Endothelial cell of umbilical vein (primary cell): Measurements from ENCODE around the gene TEX29. TPM values are rescaled to one million over a fixed set of nuclear protein-coding genes. Genes with fewer than 3 reads are reported as not detected.

Experiments
- BruUV-seq: library from RNA; stranded (reverse); fragments of 400-500 nt; replicated peaks from 2 replicates; lab custom pipeline; 2021; lab: Mats Ljungman, UMichigan
- CTCF ChIA-PET: fragments of 300-600, 350-600 bp; sonication (Branson Sonifier 250); formaldehyde crosslinking; loops from one replicate; lab custom pipeline; 2021; ENCODE audit warnings: antibody characterized with exemption, inconsistent platforms; lab: Charles Lee
- POLR2A ChIA-PET: fragments of 300-600, 350-600 bp; sonication (Branson Sonifier 250); formaldehyde crosslinking; loops from one replicate; lab custom pipeline; 2021; ENCODE audit warnings: antibody characterized with exemption, inconsistent platforms; lab: Charles Lee
- DNase-seq: peaks from one replicate; pipeline ENCODE4 v3.0.0-alpha.2; 2011; ENCODE audit warnings: low read depth, low spot score
- FAIRE-seq: peaks from 2 replicates; lab custom pipeline; 2011; peaks lifted over from hg19 to GRCh38; lab: Jason Lieb, UNC
- H2AFZ ChIP-seq: 2 replicates; pipeline ENCODE4 v1.6.0; 2012; ENCODE audit warnings: low read depth, low read length, control low read depth, inconsistent platforms
- H3K27ac ChIP-seq: 2 replicates; pipeline ENCODE4 v1.5.1; 2011; ENCODE audit warnings: low read depth, mild to moderate bottlenecking, control low read depth, low read length, moderate library complexity; ENCODE audit not compliant: insufficient read depth
- H3K27me3 ChIP-seq, 2 experiments: 2 replicates each; pipeline versions ENCODE4 v1.6.0 to v1.6.1; 2011; ENCODE audit warnings: low read length in 2 of 2, mixed read lengths in 1 of 2; ENCODE audit not compliant: control insufficient read depth in 2 of 2, insufficient read depth in 2 of 2
- H3K36me3 ChIP-seq, 2 experiments: 2 replicates in 1 of 2; 3 replicates in 1 of 2; pipeline ENCODE4 v1.5.1; 2011; ENCODE audit warnings: low read length in 2 of 2, mild to moderate bottlenecking in 1 of 2, moderate library complexity in 1 of 2; ENCODE audit not compliant: control insufficient read depth in 2 of 2, insufficient read depth in 2 of 2; ENCODE audit errors: extremely low read depth in 1 of 2
- H3K4me1 ChIP-seq: 3 replicates; pipeline ENCODE4 v1.5.1; 2011; ENCODE audit warnings: mild to moderate bottlenecking, low read length; ENCODE audit not compliant: control insufficient read depth, insufficient read depth; ENCODE audit errors: extremely low read depth
- H3K4me2 ChIP-seq: 2 replicates; pipeline ENCODE4 v1.6.1; 2011; ENCODE audit warnings: low read length, control low read depth, mixed read lengths; ENCODE audit not compliant: insufficient read depth
- H3K4me3 ChIP-seq, 3 experiments: fragments of 200-600 bp in 1 of 3; sonication (generic), shearing (Covaris generic) in 1 of 3; replicated peaks in 1 of 3; 2 replicates each; pipeline ENCODE4 v1.5.1; 2011 to 2016; ENCODE audit warnings: control low read depth in 3 of 3, low read length in 3 of 3, mild to moderate bottlenecking in 2 of 3, inconsistent platforms in 1 of 3, low read depth in 1 of 3, moderate library complexity in 1 of 3; ENCODE audit not compliant: insufficient read depth in 1 of 3
- H3K79me2 ChIP-seq: 2 replicates; pipeline ENCODE4 v1.6.0; 2012; ENCODE audit warnings: low read length, inconsistent platforms; ENCODE audit not compliant: control insufficient read depth, insufficient read depth
- H3K9ac ChIP-seq: replicated peaks from 2 replicates; pipeline ENCODE3; 2011; ENCODE audit warnings: low read length, control low read depth; ENCODE audit not compliant: insufficient read depth; ENCODE audit errors: extremely low read depth
- H3K9me1 ChIP-seq: replicated peaks from 3 replicates; pipeline ENCODE4 v1.6.0; 2011; ENCODE audit warnings: mild to moderate bottlenecking, low read length; ENCODE audit not compliant: control insufficient read depth, insufficient read depth; ENCODE audit errors: extremely low read depth
- H3K9me3 ChIP-seq: replicated peaks from 2 replicates; pipeline ENCODE4 v1.5.1; 2012; ENCODE audit warnings: low read length, inconsistent platforms; ENCODE audit not compliant: control insufficient read depth, insufficient read depth
- H4K20me1 ChIP-seq: replicated peaks from 2 replicates; pipeline ENCODE3; 2011; ENCODE audit warnings: mild to moderate bottlenecking, low read length; ENCODE audit not compliant: control insufficient read depth, insufficient read depth; ENCODE audit errors: extremely low read depth
- CTCF ChIP-seq, 2 donors: IDR thresholded peaks; 1 replicate in 1 of 2; 2 replicates in 1 of 2; pipeline ENCODE4 v1.5.1; 2011; ENCODE audit warnings: low read length in 2 of 2, mild to moderate bottlenecking in 2 of 2, moderate library complexity in 2 of 2, control low read depth in 1 of 2, inconsistent platforms in 1 of 2, low read depth in 1 of 2; ENCODE audit not compliant: insufficient read depth in 1 of 2; ENCODE audit errors: extremely low read depth in 1 of 2
- EZH2 ChIP-seq: IDR thresholded peaks from 2 replicates; pipeline ENCODE4 v1.6.1; 2012; ENCODE audit warnings: borderline replicate concordance, low read depth, mild to moderate bottlenecking, moderate library complexity, low read length, inconsistent platforms; ENCODE audit not compliant: severe bottlenecking
- FOS ChIP-seq: IDR thresholded peaks from 2 replicates; pipeline ENCODE4 v1.6.1; 2011; ENCODE audit warnings: mild to moderate bottlenecking, low read length, moderate library complexity, borderline replicate concordance; ENCODE audit not compliant: insufficient read depth
- GATA2 ChIP-seq: IDR thresholded peaks from 2 replicates; pipeline ENCODE4 v1.7.0; 2011; ENCODE audit warnings: low read depth, mild to moderate bottlenecking, moderate library complexity, mixed read lengths, low read length; ENCODE audit not compliant: insufficient read length, insufficient read depth
- MAX ChIP-seq: IDR thresholded peaks from 2 replicates; pipeline ENCODE4 v1.6.1; 2011; ENCODE audit not compliant: insufficient read depth, insufficient read length
- MYC ChIP-seq: IDR thresholded peaks from one replicate; pipeline ENCODE4 v1.6.1; 2011; ENCODE audit warnings: mild to moderate bottlenecking, low read depth, low read length
- POLR2A ChIP-seq: IDR thresholded peaks from 2 replicates; pipeline ENCODE4 v1.6.1; 2012; ENCODE audit warnings: low read depth, mild to moderate bottlenecking, control low read depth, low read length
- POLR2AphosphoS5 ChIP-seq: IDR thresholded peaks from 2 replicates; pipeline ENCODE4 v1.6.1; 2012; ENCODE audit warnings: low read depth, mild to moderate bottlenecking, control low read depth, low read length, moderate library complexity; ENCODE audit not compliant: insufficient read depth
- dilution Hi-C: fragments of 300-500 bp; cut with MboI; formaldehyde crosslinking; loops from one replicate; pipeline ENCODE4 v1.15.0; 2019; ENCODE audit warnings: low sequenced_read_pairs; ENCODE audit not compliant: extremely low pct_ligation_motif_present
- intact Hi-C: fragments of 100-400 bp; cut with micrococcal nuclease; formaldehyde crosslinking; loops from one replicate; pipeline ENCODE4 v1.10.0; 2022
- polyA plus RNA-seq, 4 experiments: library from polyadenylated mRNA; depleted of rRNA in 3 of 4; stranded (reverse) in 3 of 4; unstranded in 1 of 4; fragments of >200 nt; gene quantifications; 2 replicates each; pipeline versions ENCODE4 v1.2.1 to v1.2.3, GENCODE V29; 2011 to 2012; ENCODE audit warnings: missing spikeins in 1 of 4
- total RNA-seq: library from RNA; stranded (reverse); gene quantifications from 2 replicates; pipeline ENCODE4 v1.2.3, GENCODE V29; 2021

TEX29 gene
- total and polyA plus RNA-seq, 2 donors (not counting 3 experiments of a cell fraction or from before 2014, with no cell fraction given), result 0.44 TPM; not detected in 1

- Histone ChIP-seq H3K27me3 (no peaks in the 10 kb centered on the region), H3K27ac (no peak overlapping the region), H3K79me2 (no peaks in the 10 kb centered on the region), H4K20me1 (no peaks in the 10 kb centered on the region), H3K4me1 (no peaks in the 10 kb centered on the region), H3K36me3 (peaks cover 33 to 47% of the 10 kb centered on the region in 2 experiments), H3K4me2 (no peak overlapping the region), H3K4me3 (no peak overlapping the region), H3K9me1 (no peaks in the 10 kb centered on the region), H3K9me3 (no peaks in the 10 kb centered on the region), H2AFZ (no peak overlapping the region), H3K9ac (no peak overlapping the region)
- FAIRE-seq, result no peak
- intact Hi-C loops (no loop called here), dilution Hi-C loops (no loop called here)
- ChIA-PET CTCF (no interaction called here), POLR2A (no interaction called here)
- no TSS peak for BruUV-seq
- DNase-seq, result no peak
- TF ChIP-seq FOS (no peak), MYC (no peak), CTCF (IDR thresholded peaks at IDR 0.05; ENCODE audit: extremely low read depth in 1 of 2, insufficient read depth in 1 of 2, low read depth in 1 of 2, low read length in 2 of 2) (no peak)
Observed at GRCh38 chr13:111303559-111303958, 16.9 kb upstream of the TEX29 start.

DNA sequence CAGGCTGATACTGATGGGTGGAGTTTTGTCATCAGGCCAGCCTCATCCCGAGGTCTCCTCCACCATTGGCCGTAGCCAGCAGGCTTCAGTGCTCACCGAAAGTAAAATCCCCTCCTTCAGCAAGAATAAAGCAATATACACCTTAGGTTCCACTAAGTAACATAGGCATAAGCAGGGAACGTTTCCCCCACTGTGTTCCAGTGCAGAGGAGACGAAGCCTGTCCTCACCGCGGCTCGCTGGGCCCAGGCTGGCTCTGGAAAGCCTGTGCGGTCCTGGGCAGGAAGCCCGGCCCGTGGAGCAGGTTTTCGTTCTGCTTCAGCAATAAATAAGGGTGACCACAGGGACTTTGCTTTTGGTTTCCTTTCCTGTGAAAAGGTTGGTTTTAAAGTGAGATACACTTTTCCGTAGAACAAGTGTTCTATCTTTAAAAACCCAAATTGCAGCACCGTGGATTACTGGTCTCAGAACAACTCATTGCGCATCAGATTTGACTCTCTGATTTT, 16.3 kb upstream of the TEX29 start:
- ChIA-PET CTCF (no interaction called here), POLR2A (no interaction called here)
- Histone ChIP-seq H3K9me1 (no peaks in the 10 kb centered on the region), H3K9ac (no peak overlapping the region), H3K4me3 (no peak overlapping the region), H3K27ac (no peak overlapping the region), H2AFZ (no peak overlapping the region), H3K27me3 (no peaks in the 10 kb centered on the region), H3K9me3 (no peaks in the 10 kb centered on the region), H3K36me3 (peaks cover 30 to 46% of the 10 kb centered on the region in 2 experiments), H4K20me1 (no peaks in the 10 kb centered on the region), H3K4me2 (no peak overlapping the region), H3K79me2 (no peaks in the 10 kb centered on the region), H3K4me1 (no peaks in the 10 kb centered on the region)
- intact Hi-C loops (no loop called here), dilution Hi-C loops (no loop called here)
- DNase-seq (no peak), FAIRE-seq (no peak)
- TF ChIP-seq MAX (no peak), CTCF (IDR thresholded peaks at IDR 0.05; ENCODE audit: extremely low read depth in 1 of 2, insufficient read depth in 1 of 2, low read depth in 1 of 2, low read length in 2 of 2) (no peak), GATA2 (no peak), MYC (no peak), POLR2A (no peak), EZH2 (no peak), POLR2AphosphoS5 (no peak)
- no TSS peak for BruUV-seq
